Measurements from ENCODE around the gene CELA3B. TPM values are rescaled to one million over a fixed set of nuclear protein-coding genes. Genes with fewer than 3 reads are reported as not detected.
"Not testable (repeated sequence)": the region's sequence is repeated elsewhere in the genome, so short reads cannot be mapped to it uniquely, and the experiment has no call there.

Gene CELA3B
- total RNA-seq, 2 experiments from 2014 or later, result not detected

DNA sequence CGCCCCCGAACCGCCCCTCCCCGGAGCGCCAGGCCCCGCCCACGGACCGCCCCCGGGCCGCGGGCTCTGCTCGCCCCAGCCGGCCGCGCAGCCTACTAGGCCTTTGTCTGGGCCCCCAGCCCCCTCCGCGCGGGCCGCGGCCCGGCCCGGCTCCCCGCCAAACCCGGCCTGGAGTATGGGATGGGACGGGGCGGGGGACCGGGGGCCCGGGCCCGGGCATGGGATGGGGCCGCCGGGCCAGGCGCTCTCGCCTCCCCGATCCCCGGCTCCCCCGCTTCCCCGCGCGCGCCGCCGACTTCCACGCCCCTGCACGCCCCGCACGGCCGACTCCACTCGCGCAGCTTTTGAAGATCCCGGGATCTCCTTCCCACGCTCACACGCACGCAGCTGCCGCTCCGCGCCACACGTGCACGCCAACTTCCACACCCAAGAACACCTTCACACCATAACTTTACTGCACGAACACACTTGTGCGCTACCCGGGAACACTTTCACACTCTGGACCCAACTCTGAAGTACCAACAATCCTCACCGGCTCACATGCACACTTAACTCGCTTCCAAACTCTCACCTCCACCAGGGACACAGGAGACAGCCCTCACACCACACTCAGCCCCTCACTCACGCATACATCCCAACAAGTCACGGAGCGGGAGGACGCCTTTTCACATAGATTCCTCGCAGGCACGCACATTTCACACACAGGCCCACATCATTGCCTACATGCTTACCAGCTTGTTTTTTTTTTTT, 39.3 kb upstream of the CELA3B start:
- ChIA-PET POLR2A (no interaction called here), CTCF (no interaction called here)
- Mint-ChIP-seq H3K27ac (no peak overlapping the region), H3K4me1 (peaks cover 6% of the 10 kb centered on the region), H3K36me3 (ENCODE audit: low read depth) (no peaks in the 10 kb centered on the region), H3K27me3 (peaks cover 38% of the 10 kb centered on the region), H3K4me3 (peak overlapping the region; percentile 76), H3K9me3 (no peaks in the 10 kb centered on the region)
- peak; percentile 56 for DNase-seq

DNA sequence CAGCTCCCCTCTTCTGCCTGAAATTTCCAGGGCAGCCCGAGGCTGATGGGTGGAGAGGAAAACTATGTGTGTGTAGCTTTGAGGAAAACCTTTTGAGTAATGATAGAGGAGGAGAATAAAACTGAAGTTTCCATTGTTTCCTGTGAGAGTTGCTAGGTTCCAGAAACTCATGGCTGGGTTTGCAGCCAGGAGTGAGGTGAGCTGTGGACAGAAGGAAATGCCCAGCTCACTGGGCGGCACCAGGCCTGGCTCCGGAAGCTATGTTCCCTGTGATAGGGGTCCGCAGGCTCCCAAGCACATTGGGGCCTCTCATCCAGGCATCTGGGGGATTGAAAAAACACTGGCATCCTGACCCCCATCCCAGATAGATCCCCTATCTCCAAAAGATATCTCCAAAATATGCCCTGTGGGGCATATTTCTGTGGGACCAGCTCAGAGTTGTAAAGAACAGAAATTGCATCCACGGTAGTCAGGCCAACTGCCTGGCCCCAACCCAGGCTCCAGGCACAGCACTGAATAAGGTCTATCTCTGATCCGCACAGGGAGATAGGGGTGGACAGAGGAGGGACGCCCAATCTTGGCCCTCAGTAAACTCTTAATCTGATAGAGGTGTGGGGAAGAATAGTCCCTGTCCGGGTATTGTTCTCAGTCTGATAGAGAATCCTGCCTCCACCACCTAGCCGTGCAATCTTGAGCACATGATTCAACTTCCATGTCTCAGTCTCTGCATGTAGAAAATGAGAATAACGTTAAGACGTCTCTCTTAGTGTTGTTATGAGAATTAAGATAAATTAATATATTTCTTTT, 37.9 kb upstream of the CELA3B start:
- Mint-ChIP-seq H3K9me3 (no peaks in the 10 kb centered on the region), H3K4me1 (peaks cover 6% of the 10 kb centered on the region), H3K27me3 (peaks cover 38% of the 10 kb centered on the region), H3K4me3 (peak overlapping the region; percentile 49), H3K27ac (no peak overlapping the region), H3K36me3 (ENCODE audit: low read depth) (no peaks in the 10 kb centered on the region)
- CTCF ChIA-PET, result no interaction called here
- POLR2A ChIA-PET, result no interaction called here
- no peak for DNase-seq

DNA sequence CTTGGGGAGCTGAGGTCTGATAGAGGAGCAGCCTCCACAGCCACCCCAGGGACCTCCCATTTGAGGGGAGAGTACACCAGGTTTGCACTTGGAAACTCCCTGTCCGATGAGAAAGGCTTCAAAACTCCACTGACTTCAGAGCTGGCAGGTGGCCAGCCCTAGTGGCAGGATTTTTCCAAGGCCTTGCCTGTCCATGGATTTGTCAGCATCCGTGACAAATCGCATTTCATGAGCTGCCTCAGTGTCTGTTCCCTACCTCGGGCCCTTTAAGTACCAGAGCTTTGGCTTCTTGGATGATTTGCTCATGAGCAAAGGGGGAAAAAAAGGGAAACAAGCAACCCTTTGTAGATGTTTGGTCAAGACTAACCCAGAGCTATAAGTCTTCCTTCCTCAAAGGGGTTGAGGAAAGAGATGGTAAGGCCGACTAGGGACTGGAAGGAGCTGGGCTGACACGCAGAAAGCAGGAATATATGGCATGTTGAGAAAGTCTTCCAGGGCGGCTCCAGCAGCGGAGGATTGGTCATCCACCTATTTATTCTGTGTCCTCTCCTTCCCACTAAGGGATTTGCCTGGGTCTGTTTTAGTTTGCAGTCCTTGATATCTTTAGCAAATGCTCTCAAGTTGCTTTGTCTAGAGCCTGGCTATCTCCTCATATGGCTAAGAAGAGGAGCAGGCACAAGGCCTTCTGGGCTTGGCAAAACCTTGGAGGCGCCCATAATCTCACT, 37.0 kb upstream of the CELA3B start:
- no peak for DNase-seq
- Mint-ChIP-seq H3K9me3 (no peaks in the 10 kb centered on the region), H3K4me1 (peaks cover 6% of the 10 kb centered on the region), H3K27ac (no peak overlapping the region), H3K36me3 (ENCODE audit: low read depth) (no peaks in the 10 kb centered on the region), H3K4me3 (no peak overlapping the region), H3K27me3 (peaks cover 38% of the 10 kb centered on the region)
- POLR2A ChIA-PET, result no interaction called here
- CTCF ChIA-PET, result no interaction called here

DNA sequence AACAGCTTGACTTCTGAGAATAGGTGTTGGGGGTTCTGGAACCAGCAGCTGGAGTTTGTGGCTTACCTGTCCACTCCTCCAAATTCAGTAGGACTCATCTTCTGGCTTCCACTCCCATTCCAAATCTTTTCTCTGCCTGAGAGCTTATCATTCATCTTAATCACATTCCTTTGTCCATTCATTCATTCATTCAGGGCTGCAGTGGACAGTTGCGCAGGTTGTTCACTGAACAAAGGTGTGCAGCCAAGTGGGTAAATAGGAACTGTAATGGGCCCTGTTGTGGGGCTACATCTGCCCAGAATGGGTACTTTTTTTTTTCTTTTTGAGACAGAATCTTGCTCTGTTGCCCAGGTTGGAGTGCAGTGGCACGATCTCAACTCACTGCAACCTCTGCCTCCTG, 36.3 kb upstream of the CELA3B start:
- peaks cover 36% of the 10 kb centered on the region for H3K27me3 Mint-ChIP-seq
- CTCF ChIA-PET, result no interaction called here
- POLR2A ChIA-PET, result no interaction called here
- no peak for DNase-seq
- no peak overlapping the region for H3K4me3 Mint-ChIP-seq
- H3K9me3 Mint-ChIP-seq, result no peaks in the 10 kb centered on the region
- H3K4me1 Mint-ChIP-seq, result peaks cover 6% of the 10 kb centered on the region
- H3K27ac Mint-ChIP-seq, result no peak overlapping the region
- H3K36me3 Mint-ChIP-seq (ENCODE audit: low read depth), result no peaks in the 10 kb centered on the region

DNA sequence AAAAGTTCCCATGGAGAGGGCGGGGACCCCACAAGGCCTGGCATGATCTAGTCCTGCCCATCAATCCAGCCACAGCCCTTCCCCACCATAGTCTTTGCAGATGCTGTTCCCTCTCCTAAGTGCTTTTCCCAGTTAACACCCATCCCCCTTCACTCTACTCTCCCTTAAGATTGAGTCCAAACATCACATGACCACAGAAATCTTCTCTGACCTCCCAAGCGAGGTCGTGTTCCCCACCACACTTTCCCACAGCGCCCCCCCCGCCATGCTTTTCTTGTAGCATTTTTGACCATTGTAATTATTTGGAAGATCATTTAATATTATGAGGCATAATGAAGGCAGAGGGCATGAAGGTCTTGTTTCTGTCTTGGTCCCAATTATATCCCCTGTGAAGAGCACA, 35.5 kb upstream of the CELA3B start:
- ChIA-PET POLR2A (no interaction called here), CTCF (no interaction called here)
- Mint-ChIP-seq H3K27me3 (peaks cover 29% of the 10 kb centered on the region), H3K9me3 (no peaks in the 10 kb centered on the region), H3K4me1 (peaks cover 6% of the 10 kb centered on the region), H3K27ac (no peak overlapping the region), H3K4me3 (no peak overlapping the region), H3K36me3 (ENCODE audit: low read depth) (no peaks in the 10 kb centered on the region)
- DNase-seq, result no peak

DNA sequence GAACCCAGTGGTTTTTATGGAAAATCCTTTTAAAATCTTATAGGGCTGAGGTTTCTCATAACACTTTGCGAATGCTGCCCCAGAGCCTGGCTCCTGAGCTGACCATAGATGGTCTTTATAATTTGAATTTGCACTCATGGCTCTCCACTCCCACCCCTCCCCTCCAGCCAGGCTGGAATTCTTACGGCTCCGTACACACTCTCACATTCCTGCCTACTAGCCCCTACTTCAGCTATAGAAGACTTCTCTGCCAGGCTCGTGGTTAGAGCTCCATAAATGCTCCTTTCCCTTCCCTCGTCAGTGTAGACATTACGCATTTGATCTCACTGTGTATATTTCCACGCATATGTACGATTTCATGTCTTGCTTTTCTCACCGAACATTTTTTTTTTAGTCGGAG, 34.4 kb upstream of the CELA3B start:
- POLR2A ChIA-PET, result no interaction called here
- no peak overlapping the region for H3K4me3 Mint-ChIP-seq
- H3K27me3 Mint-ChIP-seq, result peaks cover 26% of the 10 kb centered on the region
- DNase-seq, result no peak
- H3K27ac Mint-ChIP-seq, result no peak overlapping the region
- no peaks in the 10 kb centered on the region for H3K9me3 Mint-ChIP-seq
- peaks cover 6% of the 10 kb centered on the region for H3K4me1 Mint-ChIP-seq
- H3K36me3 Mint-ChIP-seq (ENCODE audit: low read depth), result no peaks in the 10 kb centered on the region
- CTCF ChIA-PET, result no interaction called here

DNA sequence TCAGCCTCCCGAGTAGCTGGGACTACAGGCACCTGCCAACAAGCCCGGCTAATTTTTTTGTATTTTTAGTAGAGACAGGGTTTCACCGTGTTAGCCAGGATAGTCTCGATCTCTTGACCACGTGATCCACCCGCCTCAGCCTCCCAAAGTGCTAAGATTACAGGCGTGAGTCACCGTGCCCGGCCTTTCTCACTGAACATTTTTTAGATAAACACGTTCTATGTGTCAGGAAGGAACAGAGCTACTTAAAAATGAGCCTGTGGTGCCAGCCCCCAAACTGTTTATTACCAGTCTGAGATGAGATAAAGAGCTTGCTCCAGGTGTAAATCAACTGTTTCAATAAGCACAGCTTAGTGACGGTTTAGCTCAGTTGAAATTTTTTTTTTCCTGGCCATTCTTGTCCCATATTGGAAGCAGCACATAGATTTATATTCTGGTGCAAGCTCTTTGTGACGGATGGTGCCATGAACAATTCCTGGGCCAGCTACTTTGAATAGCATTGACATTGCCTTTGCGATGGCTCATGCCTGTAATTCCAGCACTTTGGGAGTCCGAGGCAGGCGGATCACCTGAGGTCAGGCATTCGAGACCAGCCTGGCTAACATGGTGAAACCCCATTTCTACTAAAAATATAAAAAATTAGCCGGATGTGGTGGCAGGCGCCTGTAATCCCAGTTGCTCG, 33.7 kb upstream of the CELA3B start:
- H3K4me3 Mint-ChIP-seq, result not testable (repeated sequence)

DNA sequence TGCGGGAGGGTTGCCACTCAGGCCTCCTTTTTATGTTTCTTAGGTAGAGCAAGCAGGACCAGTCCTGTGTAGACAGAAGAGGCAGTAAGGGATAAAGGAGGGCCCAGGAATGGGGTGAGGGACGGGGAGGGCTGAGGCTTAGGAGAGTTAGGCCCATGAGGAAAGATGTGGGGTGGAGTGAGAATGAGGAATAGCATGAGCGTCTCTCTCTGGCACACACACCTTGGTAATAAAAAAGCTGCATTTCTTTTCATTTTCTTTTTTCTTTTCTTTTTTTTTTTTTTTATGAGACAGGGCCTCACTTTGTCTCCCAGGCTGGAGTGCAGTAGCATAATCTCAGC, 32.1 kb upstream of the CELA3B start:
- Mint-ChIP-seq H3K36me3 (ENCODE audit: low read depth) (no peaks in the 10 kb centered on the region), H3K27ac (no peak overlapping the region), H3K9me3 (no peaks in the 10 kb centered on the region), H3K4me3 (no peak overlapping the region), H3K27me3 (peaks cover 10% of the 10 kb centered on the region), H3K4me1 (no peaks in the 10 kb centered on the region)
- CTCF ChIA-PET, result no interaction called here
- DNase-seq, result no peak
- POLR2A ChIA-PET, result no interaction called here

More for the DNA sequence above, 33.7 kb upstream of the CELA3B start:
- H3K4me1 Mint-ChIP-seq; H3K9me3 Mint-ChIP-seq; H3K36me3 Mint-ChIP-seq (ENCODE audit: low read depth); POLR2A ChIA-PET; H3K27ac Mint-ChIP-seq; DNase-seq; CTCF ChIA-PET: not testable (repeated sequence)
- H3K27me3 Mint-ChIP-seq, result peaks cover 22% of the 10 kb centered on the region

DNA sequence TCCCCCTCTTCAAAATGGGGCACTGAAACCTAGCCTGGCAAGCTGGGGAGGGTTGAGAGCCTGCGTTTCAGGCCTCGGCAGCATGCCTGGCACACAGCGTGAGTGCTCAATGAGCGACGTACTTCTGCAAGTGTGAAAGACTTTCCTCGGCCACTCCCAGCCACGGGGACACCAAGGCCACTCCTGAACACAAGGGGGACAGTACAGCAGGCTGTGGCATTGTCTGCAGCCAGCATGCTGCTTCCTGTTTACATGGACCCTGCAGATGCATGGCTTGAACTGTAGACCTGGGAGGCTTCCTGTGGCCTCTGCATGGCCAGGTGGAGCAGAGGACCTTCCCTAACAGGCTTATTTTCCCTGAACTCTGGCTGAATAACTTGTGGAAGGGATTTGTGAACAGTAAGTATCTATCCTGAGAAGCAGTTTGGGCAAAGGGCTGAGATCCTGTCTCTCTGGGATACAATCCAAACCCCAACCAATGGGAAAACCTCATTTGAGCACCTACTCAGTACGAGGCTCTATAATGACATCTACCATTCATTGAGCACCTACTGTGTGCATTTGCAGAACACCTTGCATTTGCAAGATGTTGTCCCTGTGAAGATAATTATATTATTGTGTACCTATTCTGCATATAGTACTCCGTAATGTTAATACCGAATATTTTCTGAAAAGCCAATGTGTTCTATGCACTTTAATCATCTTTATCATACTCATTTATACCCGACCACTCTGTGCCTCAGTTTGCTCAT, 29.8 kb upstream of the CELA3B start:
- POLR2A ChIA-PET, result no interaction called here
- DNase-seq, result no peak
- no peak overlapping the region for H3K4me3 Mint-ChIP-seq
- CTCF ChIA-PET, result no interaction called here
- no peaks in the 10 kb centered on the region for H3K4me1 Mint-ChIP-seq
- H3K36me3 Mint-ChIP-seq (ENCODE audit: low read depth), result no peaks in the 10 kb centered on the region
- no peak overlapping the region for H3K27ac Mint-ChIP-seq
- H3K9me3 Mint-ChIP-seq, result no peaks in the 10 kb centered on the region
- no peaks in the 10 kb centered on the region for H3K27me3 Mint-ChIP-seq

DNA sequence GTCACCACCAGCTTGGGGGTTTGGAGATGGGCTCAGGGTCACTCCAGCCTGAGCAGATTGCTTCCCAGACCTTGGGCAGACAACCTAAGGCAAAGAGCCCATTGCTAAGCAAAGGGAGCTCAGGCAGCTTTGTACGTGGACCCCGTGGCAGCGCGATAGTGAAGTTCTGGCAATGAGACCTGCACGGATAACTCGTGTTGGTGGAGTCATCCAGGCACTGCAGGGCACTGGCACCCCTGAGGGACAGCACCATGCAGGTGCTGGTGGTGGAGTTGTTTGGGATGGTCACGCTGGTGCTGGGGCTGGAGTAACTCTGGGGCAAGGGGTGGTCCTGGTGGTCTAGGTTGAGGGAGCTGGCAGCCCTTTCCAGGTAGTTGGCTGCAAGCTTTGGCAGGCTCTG, 26.1 kb upstream of the CELA3B start:
- H3K9me3 Mint-ChIP-seq, result no peaks in the 10 kb centered on the region
- no peak for DNase-seq
- CTCF ChIA-PET, result interaction anchor here (1.1 kb wide), 1 partner anchor 41 kb away, joined by 3 read pairs; no protein-coding TSS in a partner anchor
- no peaks in the 10 kb centered on the region for H3K27me3 Mint-ChIP-seq
- no peak overlapping the region for H3K4me3 Mint-ChIP-seq
- POLR2A ChIA-PET, result no interaction called here
- H3K36me3 Mint-ChIP-seq (ENCODE audit: low read depth), result no peaks in the 10 kb centered on the region
- H3K27ac Mint-ChIP-seq, result no peak overlapping the region
- H3K4me1 Mint-ChIP-seq, result no peaks in the 10 kb centered on the region

DNA sequence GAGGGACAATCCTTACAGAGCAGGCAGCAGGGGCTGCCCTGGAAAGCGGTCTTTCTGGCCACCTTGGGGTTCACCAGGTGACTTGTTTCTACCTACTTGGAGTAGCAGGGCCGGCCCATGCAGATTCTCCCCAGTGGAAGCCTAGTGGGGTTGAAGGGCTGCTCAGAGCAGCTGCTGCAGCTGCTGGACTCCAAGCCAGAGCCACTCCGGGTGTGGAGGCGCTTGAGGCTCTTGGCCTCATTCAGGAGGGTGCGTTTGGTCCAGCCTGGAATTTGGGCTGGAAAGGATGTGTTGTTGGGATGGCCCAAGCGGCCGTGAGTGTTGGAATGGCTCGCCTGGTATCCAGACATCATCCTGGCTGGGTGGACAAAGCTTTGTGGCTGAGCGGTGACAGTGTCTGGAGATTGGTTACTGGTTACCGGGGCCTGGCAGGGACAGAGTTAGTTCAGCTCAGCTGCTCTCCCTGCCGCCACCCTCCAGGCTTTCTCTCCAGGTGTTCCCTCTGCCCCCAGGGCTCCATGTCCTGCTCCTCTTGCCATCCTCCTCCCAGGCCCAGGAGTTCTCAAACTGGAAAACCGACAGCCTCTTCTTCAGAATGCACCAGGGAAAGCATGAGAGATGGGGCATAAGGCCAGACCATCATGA, 25.5 kb upstream of the CELA3B start:
- H3K27me3 Mint-ChIP-seq, result no peaks in the 10 kb centered on the region
- peaks cover 3% of the 10 kb centered on the region for H3K4me1 Mint-ChIP-seq
- ChIA-PET CTCF (no interaction called here), POLR2A (no interaction called here)
- no peak overlapping the region for H3K4me3 Mint-ChIP-seq
- H3K27ac Mint-ChIP-seq, result no peak overlapping the region
- DNase-seq, result no peak
- H3K36me3 Mint-ChIP-seq (ENCODE audit: low read depth), result no peaks in the 10 kb centered on the region
- H3K9me3 Mint-ChIP-seq, result no peaks in the 10 kb centered on the region

DNA sequence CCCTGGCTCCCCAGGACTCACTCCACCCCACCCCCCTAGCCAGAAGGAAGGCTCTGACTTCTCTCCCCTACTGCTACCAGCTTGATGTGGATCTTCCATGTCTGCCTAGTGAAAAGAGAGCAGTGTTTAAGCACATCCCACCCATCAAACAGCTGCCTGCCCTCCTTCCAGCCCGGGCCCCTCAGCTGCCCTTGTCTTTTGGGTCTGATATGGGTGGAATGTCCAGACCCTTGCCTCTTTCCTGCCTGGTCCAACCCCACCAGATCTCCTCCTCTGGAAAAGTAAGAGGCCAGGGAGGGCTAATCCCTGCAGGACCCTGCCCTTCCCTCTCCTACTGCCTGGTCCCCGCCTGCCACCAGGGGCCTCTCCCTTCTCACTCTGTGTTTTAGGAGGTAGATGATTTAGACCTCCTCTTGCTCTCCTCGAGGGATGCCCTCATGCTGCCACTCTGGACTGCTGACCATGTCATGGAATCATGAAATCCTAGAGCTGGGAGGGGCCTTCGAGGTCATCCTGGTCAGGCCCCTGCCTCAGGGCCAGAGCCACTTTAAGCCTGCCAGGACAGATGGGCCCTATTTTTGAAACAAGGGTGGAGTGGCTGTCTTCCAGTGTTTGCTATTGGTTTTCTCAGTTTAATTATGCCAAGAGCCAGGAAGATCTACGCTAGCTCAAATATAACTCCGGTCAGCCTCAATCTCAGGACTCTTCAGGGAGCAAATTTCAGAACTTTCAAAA, 23.9 kb upstream of the CELA3B start:
- peaks cover 19% of the 10 kb centered on the region for H3K4me1 Mint-ChIP-seq
- H3K27ac Mint-ChIP-seq, result no peak overlapping the region
- ChIA-PET POLR2A (no interaction called here), CTCF (no interaction called here)
- DNase-seq, result no peak
- no peak overlapping the region for H3K4me3 Mint-ChIP-seq
- H3K9me3 Mint-ChIP-seq, result no peaks in the 10 kb centered on the region
- H3K27me3 Mint-ChIP-seq, result no peaks in the 10 kb centered on the region
- no peaks in the 10 kb centered on the region for H3K36me3 Mint-ChIP-seq (ENCODE audit: low read depth)
